LoVo (cell line): ENCODE measurements around the gene OBSCN.

Source experiments
- DNase-seq: peaks from one replicate; pipeline ENCODE4 v3.0.0-alpha.2; 2016; ENCODE audit warnings: low spot score

OBSCN gene

DNA sequence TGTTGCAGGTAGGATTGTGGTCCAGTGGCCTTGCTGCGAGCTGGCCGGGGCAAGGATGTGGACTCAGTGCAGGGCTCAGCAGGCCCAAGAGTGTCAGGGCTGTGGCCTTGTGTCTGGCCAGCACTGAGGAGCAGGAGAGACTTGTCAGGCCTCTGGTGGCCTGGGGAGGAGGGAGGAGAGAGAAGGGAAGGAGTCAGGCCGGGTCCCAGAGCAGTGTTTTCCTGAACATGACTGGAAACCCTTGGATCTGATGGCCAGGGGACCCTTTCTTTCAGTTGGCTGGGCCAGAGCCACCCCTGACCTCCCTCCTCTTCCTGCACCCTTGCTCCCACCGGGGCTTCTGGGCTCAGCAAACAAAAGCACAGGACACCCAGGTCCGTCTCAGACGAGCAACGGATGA lies 37.2 kb upstream of the OBSCN start:
- no peak for DNase-seq

DNA sequence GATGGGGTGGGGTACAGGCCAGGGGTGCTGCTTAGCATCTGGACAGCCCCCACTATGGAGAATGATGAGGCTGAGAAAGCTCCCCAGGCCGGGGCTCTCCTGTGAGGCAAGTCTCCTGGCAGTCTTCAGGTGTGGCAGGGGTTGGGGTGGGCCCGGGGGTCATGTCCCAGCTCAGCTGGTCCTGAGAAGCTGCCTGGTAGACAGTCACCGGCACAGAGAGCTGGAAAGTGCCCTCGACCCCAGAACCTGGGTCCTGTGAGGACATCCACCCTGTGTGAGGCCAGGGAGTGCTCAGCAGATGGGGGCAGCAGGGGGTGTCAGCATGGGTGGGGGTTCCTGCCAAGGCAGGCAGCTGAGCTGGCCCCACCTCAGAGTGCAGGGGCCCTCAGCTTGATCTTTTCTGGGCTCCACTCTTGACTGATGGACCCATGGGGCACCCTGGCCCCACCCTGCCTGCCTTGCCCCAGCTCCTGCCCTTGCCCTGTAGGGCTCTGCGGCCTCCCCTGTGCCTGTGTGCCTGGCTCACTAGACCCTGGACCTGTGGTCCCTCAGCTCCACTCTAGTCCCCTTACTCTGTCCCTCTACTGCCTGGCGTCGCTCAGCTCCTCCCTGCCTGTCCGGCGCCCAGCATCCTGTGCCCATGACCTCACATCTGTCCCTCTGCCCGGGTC lies 36.5 kb upstream of the OBSCN start:
- DNase-seq: no peak

DNA sequence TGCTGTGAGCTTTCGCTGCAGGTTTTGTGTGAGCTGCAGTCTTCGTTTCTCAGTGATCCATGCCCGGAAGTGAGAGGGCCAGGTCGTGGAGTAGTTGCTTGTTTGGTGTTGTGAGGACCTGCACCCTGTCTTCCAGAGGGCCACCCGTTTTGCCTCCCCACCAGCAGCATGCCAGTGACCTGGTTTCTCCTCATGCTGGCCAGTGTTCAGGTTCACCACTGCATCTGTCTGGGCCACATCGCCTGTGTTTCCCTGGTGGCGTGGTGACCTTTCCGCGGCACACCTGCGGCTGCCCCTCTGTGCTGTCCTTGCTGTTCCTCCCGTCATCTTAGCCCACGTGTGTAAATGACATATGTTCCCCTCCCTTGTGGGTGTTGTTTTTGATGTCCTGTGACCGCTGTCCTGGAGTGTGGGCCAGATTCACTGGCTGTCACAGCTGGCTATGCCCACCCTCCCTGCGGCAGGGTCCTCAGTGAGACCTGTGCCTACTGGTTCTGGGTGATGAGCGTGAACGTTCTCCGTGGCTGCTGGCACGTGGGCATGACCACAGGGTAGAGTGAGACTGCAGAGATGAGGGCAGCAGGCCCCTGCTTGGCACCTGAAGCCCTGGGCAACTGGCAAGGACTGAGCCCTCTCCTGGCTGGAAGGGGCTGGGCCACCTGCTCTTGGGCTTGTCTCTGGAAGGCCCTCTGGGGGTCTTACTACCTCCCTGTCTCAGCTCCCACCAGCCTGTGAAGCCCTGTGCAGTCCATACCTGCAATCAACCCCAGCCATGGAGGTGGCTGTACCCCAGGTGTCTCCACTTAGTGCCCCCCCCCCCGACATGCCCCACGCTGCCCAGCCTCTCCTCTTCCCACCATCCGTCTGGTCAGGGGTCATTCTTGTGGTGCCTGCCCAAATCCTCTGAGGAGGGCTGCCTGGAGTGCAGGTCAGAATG lies 35.0 kb upstream of the OBSCN start:
- no peak for DNase-seq

DNA sequence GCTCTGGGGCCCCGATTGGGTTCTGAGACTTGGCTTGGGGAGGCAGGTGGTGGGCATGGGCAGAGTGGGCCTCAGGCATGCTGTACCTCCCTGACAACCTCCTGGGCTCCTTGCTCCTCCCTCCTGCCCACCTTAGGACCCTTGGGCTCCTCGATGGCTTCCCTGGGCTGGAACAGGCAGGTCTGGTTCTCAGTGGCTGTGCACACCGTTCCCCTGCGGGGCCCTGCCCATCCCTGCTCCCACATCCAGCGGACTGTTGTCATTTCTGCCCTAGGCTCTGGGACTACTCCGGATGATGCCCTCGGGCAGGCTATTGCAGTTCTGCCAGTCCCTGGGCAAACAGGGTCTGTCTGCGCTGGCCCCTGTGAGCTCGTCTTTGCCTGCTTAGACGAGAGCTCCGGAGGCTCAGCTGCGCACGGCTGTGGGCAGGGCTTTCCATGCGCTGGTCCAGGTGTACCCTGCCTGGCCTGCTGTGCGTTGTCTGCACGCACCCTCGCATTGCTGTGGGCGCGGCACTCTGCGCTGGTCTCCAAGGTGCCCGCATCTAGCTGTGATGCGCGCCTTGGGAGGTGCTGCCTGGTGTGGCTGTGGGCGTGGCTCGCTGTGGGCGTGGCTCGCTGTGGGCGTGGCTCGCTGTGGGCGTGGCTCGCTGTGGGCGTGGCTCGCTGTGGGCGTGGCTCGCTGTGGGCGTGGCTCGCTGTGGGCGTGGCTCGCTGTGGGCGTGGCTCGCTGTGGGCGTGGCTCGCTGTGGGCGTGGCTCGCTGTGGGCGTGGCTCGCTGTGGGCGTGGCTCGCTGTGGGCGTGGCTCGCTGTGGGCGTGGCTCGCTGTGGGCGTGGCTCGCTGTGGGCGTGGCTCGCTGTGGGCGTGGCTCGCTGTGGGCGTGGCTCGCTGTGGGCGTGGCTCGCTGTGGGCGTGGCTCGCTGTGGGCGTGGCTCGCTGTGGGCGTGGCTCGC lies 34.0 kb upstream of the OBSCN start:
- DNase-seq: peak; percentile 12

DNA sequence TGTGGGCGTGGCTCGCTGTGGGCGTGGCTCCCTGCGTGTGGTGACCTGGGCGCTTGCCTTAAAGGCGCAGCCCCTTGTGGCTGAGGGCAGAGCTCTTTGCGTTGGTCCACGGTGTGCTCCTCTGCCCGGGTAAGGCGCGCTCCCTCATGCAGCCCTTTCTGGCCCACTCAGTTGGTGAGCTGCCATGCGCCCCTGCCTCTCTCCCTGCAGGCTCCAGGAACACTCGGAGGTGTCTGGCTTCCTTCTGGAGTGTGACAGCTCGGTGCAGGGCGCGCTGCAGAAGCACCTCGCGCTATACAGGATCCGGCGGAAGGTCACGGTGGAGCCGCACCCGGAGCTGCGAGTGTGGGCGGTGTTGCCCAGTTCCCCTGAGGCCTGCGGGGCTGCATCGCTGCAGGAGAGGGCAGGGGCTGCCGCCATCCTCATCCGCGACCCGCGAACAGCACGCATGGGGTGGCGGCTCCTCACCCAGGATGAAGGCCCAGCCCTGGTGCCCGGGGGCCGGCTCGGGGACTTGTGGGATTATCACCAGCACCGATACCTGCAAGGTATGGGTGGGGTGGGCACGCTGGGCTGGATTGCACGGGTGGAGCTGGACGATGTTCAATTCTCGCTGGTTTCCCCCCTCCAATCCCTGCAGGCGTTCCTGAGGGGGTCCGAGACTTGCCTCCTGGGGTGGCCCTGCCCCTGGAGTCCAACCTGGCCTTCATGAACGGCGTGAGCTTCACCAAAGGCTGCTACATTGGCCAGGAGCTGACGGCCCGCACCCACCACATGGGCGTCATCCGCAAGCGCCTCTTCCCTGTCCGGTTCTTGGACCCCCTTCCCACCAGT lies 33.1 kb upstream of the OBSCN start:
- no peak for DNase-seq

DNA sequence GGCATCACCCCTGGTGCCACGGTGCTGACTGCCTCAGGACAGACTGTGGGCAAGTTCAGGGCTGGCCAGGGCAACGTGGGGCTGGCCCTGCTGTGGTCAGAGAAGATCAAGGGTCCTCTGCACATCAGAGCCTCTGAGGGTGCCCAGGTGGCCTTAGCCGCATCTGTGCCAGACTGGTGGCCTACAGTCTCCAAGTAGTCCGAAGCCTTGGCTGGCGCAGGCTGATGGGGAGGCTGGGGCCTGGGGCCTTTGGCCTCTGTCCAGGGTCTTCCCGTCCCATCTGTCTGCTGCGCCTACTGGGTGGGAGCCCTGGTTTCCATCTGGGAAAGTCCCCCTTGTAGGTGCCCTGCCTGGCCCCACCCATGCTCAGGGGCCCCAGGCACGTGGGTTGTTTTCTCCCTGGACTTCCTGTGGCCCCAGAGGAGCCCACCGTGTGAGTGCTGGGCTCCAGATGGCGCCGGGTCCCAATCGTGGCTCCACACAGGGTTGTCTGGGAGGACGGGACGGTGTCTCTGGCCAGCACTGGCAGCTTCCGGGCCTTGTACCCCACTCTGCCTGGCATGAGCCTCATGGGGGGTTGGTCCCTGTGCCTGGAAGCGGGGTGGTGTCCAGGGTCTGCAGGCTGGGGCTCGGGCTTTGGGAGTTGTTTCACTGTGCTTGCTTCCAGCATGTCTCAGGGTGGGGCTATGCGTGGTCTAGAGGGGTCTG lies 32.4 kb upstream of the OBSCN start:
- no peak for DNase-seq

DNA sequence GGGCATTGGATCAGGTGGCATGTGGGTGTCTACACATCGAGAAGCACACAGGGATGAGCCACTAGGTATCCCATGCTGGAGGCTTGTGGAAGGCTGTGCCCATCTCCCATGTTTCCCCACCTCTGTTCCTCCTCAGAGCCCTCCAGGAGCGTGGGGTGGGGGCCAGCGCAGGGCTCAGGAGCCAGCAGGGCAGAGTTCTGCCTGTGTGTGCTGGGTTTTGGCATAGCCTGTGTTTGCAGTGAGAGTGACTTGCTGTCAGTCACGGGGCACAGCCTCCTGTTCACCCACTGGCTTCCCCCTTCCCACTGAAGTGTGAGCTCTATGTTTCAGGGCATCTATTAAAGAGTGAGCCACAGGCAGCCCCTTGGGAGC lies 31.8 kb upstream of the OBSCN start:
- DNase-seq: no peak

DNA sequence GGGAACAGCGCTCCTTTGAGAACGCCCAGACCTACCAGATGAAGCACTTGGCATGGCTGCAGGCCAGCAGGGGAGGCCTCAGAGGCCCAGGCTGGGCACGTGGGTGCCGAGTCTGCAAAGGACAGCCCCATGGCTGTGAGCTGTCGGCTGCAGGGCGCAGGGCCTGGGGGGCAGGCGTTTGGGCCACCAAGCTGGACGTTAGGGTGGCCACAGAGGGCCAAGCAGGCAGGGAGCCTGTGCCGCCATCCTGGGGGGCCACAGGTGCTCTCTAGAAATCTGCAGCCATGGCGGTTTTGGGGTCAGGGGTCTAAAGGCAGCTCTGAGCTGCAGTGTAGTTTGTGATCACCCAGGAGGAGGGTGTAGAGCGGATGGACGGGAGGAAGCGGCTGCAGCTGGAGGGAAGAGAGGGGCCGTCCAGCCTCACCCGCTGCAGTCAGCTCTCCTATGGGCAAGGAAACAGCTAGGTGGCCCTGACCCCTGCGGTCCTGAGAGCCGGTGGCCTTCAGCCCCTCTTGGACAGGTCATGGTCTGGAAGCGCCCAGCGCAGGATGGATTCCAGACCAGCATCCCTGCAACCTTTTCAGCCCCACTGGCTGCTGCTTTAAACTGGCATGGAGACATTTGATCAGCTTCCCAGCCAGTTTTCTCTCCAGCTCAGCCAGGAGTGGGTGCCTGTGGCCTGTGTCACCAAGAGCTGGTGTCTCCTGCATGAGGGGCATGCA lies 31.2 kb upstream of the OBSCN start:
- no peak for DNase-seq

DNA sequence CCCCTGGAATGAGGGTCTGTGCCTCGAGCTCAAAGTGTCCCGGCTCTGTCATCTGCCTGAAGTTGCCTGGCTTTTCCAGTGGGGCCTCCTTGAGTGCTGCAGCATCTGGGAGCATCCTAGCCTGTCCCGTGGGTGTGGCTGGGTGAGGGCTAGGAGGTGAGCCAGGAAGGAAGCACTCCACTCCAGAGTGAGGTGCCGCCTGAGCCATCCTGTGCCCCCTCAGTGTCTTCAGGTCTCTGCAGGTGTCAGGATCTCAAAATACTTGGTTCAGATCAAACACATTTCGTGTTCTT lies 30.7 kb upstream of the OBSCN start:
- DNase-seq: no peak

DNA sequence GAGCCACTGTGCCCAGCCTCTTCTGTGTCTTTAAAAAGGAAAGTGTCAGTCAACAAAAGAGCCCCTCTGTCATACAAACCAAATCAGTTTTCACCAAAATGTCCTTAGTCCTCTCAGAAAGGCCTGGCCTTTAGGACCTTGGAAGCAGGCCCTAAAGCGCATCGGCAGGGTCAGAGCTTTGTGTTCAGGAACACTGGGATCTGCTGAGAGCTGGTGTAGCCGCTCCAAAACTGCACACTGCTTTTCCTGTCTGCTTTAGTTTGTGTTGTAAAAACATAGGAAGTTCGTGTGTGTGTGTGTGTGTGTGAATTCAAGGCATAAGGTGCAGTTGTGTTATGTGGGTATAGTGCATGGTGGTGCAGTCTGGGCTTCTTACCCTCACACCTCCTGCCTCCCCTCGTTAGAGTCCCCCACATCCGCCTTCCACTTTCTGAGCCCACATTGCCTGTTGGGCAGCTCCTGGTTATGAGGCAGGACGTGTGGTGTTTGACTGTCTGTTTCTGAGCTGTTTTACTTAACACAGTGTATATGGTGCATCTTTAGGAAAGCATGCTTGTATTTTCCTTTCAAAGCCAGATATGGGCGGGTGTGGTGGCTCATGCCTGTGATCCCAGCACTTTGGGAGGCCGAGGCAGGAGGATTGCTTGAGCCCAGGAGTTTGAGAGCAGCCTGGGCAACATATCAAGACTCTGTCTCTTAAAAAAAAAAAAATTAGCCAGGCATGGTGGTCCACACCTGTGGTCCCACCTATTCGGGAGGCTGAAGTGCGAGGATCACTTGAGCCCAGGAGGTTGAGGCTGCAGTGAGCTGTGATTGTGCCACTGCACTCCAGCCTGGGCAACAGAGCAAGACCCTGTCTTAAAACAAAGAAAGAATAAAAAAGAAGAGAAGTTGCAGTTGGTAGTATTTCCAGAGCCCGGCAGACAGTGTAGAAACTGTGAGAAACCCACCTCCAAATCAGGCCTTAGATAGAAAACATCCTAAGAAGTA lies 29.8 kb upstream of the OBSCN start:
- DNase-seq: no peak

DNA sequence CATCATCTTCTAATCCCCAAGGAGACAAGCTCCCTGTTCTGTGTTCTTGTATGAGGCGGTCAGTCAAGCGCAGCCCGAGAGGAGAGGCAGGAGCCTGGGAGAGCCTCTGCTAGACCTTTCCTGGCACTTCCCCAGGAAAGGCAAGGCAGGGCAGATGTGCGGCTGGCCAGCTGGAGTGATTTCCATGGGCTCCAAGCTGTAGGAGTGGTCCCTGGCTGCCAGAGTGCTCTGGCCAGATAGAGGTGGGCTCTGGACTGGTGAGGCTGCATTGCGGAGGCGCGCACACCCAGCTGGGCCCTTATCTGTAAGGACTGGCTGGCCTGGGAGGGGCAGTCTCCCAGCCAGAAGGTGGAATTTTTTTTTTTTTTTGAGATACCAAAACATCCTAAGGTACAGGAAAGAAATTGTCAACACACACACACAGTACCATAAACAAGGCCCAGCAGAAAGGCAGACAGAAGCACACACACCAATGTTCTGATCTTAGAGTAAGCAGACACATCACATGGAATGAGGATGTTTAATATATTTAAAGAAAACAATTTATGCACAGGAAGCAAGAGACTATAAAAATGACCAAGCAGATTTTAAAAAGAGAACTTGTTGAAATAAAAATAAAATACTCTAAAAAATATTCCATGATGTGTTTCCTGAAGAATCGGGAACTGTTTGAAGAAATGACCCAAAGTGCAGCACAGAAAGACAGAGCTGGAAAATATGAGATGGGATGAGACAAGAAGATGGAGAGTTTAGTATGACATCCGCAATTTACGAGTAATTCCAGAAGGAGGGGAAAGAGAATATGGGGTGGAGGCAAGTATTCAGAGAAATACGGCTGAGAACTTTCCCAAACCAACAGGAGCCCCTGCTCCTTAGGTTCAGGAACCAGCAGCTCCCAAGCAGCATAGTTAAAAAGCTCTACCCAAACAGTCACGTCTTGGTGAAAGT lies 28.8 kb upstream of the OBSCN start:
- DNase-seq: no peak

DNA sequence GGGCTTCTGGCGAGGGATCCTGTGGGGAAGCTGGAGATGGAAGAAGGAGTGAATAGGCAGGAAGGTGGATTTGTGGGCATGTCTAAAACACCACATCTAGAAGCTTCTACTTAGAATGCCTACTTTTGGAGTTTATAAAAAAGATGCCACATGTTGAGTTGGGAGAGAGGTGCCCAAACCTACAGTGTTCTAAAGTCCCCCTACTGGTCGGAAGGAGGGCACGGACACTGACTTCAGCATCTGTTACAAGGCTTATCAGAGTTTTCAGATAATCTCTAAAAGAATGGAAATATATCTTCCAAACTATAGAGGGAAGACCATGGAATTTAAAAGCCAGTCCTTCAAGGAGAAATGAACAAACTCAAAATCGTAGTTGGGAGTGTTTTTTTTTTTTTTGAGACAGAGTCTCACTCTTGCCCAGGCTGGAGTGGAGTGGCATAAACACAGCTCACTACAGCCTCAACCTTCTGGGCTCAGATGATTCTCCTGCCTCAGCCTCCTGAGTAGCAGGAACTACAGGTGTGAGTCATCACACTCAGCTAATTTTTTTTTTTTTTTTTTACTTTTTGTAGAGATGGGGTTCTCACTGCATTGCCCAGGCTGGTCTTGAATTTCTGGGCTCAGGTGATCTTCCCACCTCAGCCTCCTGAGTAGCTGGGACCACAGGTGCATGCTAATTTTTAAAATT lies 27.4 kb upstream of the OBSCN start:
- DNase-seq: no peak

DNA sequence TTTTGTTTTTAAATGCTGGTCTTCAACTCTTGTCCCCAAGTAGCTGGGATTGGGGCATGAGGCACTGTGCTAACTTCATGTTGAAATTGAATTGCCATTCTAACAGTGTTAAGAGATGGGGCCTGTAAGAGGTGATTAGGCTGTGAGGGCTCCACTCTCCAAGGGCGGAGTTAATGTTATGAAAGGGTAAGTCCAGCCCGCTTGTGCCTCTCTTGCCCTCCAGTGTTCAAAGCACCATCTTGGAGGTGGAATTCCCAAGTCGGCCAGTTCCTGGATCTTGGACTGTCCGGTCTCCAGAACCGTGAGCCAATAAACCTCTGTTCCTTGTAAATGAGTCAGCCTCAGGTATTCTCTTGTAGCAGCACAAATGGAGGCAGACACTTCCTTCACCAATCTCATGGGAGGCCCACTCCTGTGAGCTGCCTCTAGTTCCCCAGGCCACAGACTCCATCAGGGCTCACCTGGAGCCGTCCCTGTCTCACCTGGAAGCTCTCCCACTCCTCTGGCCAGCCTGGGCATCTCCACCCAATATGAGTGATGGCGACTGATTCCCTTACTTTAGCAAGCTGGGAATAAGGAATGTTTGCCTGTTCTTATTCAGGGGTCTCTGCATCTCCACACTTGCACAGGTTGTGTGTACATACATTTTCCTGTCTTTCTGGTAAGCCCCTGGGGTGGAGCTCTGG lies 26.7 kb upstream of the OBSCN start:
- DNase-seq: no peak

DNA sequence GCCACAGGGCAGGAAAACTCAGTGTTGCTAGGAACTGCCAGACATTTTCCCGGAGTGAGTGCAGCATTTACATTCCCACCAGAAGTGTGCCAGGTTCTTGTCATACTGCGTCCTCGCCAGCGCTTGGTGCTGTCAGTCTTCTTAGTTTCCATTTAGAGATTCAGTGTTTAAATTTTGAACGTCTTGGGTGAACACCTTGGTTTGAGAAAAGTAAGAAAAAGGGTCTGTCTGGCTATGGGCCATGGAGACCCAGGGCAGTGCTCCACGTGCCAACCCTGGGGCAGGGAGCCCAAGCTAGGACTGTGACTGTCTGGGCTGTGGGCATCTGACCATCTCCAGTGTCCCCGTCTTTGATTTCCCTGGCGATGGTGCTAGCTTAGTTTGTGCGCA lies 26.2 kb upstream of the OBSCN start:
- no peak for DNase-seq

DNA sequence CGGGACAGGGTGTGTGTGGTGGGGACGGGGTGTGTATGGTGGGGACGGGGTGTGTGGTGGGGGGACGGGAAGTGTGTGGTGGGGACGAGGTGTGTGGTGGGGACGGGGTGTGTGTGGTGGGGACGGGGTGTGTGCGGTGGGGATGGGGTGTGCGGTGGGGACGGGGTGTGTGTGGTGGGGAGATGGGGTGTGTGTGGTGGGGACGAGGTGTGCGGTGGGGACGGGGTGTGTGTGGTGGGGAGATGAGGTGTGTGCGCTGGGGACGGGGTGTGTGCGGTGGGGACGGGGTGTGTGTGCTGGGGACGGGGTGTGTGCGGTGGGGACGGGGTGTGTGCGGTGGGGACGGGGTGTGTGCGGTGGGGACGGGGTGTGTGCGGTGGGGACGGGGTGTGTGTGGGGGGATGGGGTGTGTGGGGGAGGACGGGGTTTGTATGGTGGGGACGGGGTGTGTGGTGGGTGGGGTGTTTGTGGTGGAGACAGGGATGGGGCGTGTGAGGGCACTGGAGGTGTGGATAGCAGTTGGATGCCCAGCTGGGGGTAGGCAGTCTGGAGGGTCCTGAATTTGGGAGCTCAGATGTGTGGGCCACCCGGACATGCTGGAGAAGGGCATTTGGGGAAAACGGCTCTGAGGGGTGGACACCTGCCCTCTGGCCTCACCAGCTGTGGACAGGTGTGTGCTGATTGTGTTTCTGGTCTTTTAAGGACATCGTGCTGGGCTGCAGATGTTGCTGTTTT lies 25.4 kb upstream of the OBSCN start:
- DNase-seq: no peak

DNA sequence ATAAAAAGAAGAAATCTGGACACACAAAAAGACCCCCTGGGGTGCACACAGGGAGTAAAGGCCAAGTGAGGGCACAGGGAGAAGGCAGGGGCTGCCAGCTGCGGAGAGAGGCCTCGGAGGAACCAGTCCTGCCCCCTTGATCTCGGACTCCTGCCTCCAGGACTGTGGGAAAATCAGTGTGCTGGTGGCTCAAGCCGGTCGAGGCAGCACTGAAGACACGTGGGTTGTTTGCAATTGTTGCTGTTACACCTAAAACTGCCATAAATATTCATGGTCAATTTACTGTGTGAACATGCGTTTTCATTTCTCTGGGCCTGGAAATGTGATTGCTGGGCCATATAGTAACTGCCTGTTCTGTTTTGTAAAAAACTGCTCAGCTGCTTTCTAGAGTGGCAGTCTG lies 23.7 kb upstream of the OBSCN start:
- DNase-seq: no peak
